Skeletal muscle tissue (tissue), 4 donors: ENCODE measurements around the gene THRB. TPM values are rescaled to one million over a fixed set of nuclear protein-coding genes. Genes with fewer than 3 reads are reported as not detected.

Experiments used
- H3K27ac ChIP-seq: one replicate; pipeline ENCODE4 v1.7.0; 2013; ENCODE audit warnings: mild to moderate bottlenecking, low read depth, low read length, inconsistent platforms
- H3K27me3 ChIP-seq, 3 donors: one replicate each; pipeline ENCODE4 v1.7.0; 2013; ENCODE audit warnings: low read length in 3 of 3; ENCODE audit not compliant: control insufficient read depth in 3 of 3, insufficient read depth in 3 of 3
- H3K36me3 ChIP-seq, 3 donors: one replicate each; pipeline ENCODE4 v1.7.0; 2013; ENCODE audit warnings: low read length in 3 of 3; ENCODE audit not compliant: control insufficient read depth in 3 of 3, insufficient read depth in 3 of 3
- H3K4me1 ChIP-seq, 3 donors: one replicate each; pipeline ENCODE4 v1.7.0; 2013; ENCODE audit warnings: low read length in 3 of 3, mild to moderate bottlenecking in 3 of 3; ENCODE audit not compliant: control insufficient read depth in 3 of 3, insufficient read depth in 3 of 3
- H3K4me3 ChIP-seq, 3 donors: one replicate each; pipeline ENCODE4 v1.7.0; 2013; ENCODE audit warnings: low read length in 3 of 3
- H3K9ac ChIP-seq, 3 donors: one replicate each; pipeline ENCODE4 v1.7.0; 2013; ENCODE audit warnings: low read length in 3 of 3, mild to moderate bottlenecking in 3 of 3, moderate library complexity in 2 of 3, low read depth in 1 of 3
- H3K9me3 ChIP-seq, 3 donors: one replicate each; pipeline ENCODE4 v1.7.0; 2013; ENCODE audit warnings: low read length in 3 of 3; ENCODE audit not compliant: control insufficient read depth in 3 of 3
- total RNA-seq: library from RNA; depleted of rRNA; stranded (reverse); fragments of >200 nt; gene quantifications from one replicate; pipeline ENCODE4 v1.2.3, GENCODE V29; 2014
- donor health status: Osteomylitis.

THRB gene
- total RNA-seq, 1 donor from 2014 or later: 3.1 TPM

DNA sequence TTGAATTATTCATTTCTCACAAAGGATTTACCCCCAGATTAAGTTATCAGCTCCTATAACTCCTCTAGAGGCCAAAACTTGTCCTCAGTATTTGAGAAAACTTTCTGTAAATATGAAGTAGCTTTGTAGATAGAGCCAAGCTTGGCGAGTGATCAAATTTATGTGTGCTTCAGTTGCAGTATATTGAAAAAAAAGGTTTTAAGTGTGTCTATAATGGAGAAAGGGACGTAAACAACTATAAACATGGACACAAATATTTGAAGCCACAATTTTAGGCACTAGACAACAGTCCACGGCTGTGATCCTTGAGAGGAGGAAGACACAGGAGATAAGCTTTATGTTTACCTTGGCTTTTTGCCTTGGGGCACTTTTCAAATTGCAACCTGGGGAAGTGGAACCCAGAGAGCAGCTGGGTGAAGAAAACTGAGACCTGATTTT, 118.7 kb downstream of the THRB start:
- H3K9ac ChIP-seq: peak overlapping the region in 1 of 3 donors; percentile 7
- H3K4me1 ChIP-seq: peaks cover 11 to 26% (median 18%) of the 10 kb centered on the region in 3 donors
- no peak overlapping the region for H3K27ac ChIP-seq
- H3K36me3 ChIP-seq: no peaks in the 10 kb centered on the region
- no peak overlapping the region for H3K4me3 ChIP-seq
- no peaks in the 10 kb centered on the region for H3K27me3 ChIP-seq
- H3K9me3 ChIP-seq: no peaks in the 10 kb centered on the region

DNA sequence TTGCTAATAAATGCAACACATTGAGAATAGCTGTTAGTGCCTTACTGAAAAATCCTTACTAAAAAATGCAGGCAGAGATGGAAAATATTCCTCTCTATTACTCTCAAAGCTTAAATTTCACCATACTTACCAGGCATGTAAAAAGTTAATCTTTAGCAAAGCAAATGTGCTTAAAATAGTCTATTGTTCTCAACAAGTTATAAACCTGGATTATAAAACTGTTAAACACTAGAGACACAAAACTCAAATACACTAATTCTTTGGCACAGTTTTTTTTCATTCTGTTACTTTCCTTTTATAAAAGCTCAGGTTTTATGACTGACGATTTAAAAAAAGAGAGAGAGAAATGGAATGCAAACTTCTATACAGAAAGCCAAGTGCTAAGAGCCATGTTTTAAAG, 119.8 kb downstream of the THRB start:
- Histone ChIP-seq H3K36me3 (no peaks in the 10 kb centered on the region), H3K27ac (no peak overlapping the region), H3K9ac (peak overlapping the region in 1 of 3 donors; percentile 18), H3K4me1 (peaks cover 11 to 29% (median 20%) of the 10 kb centered on the region in 3 donors), H3K9me3 (no peaks in the 10 kb centered on the region), H3K27me3 (no peaks in the 10 kb centered on the region), H3K4me3 (no peak overlapping the region)

DNA sequence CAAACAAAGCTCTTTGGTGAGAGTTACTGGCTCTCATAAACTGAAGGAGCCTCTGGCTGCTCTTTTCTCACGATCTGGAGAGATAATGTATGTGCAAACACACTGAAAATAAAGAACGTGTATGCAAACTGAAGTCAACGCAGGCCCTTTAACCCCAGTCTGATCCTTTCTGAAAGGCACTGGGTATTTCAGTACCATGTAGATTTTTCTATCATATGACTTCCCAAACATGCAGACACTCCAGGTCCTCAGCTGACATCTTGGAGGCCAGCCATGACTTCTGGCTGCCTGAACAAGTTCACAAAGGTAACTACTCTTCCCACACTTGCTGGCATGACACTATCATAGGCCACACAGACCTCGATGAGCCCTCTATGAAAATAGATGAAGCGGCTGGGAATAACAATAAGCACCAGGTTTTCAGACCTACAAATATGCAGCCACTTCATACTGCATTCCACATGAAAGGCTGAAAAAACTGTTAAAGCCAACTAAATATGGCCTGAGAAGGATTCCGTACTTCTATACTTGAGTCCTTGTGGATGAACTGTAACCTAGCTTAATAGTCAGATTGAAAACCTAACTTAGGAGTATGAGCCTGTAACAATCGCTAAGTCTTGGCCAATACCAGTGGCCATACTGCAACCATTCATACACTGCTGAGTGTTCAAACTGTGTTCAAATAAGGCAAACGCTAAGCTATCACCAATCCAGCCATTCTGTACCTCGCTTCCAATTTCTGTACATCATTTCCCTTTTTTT, 121.3 kb downstream of the THRB start:
- no peaks in the 10 kb centered on the region for H3K27me3 ChIP-seq
- no peak overlapping the region for H3K4me3 ChIP-seq
- no peaks in the 10 kb centered on the region for H3K9me3 ChIP-seq
- H3K36me3 ChIP-seq: no peaks in the 10 kb centered on the region
- H3K9ac ChIP-seq: no peak overlapping the region
- peak overlapping the region; percentile 38 for H3K27ac ChIP-seq
- H3K4me1 ChIP-seq: peaks cover 7 to 24% (median 20%) of the 10 kb centered on the region in 3 donors

DNA sequence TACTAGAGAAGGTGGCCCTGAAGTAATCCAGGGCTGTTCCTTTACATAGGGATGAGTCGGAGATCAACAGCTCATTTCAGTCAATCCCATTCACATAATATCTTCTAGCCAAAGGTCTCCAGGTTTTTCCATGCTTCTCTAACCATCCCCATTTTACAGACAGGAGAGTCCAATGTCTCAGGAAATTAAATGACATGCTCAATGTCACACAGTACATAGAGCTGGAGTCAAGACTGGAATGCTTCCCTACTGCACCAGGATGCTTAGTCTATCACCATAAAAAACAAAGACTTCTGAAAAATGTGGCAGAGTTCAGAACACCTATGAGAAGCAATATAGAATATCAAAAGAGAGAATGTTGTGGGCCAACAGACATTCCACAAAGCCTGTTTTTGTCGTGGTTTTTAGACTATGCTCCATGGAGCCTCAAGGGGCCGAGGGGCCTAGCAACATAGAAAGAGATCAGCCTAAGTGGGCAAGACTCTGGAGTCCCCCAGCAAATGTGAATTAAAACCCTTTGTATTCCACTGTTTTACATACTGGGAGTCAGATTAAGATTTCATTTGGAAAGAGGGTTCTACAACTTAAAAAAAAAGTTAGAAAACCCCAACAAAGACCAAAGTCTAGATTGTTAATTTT, 122.0 kb downstream of the THRB start:
- Histone ChIP-seq H3K27ac (peak overlapping the region; percentile 38), H3K4me3 (no peak overlapping the region), H3K36me3 (no peaks in the 10 kb centered on the region), H3K9me3 (no peaks in the 10 kb centered on the region), H3K27me3 (no peaks in the 10 kb centered on the region), H3K9ac (no peak overlapping the region), H3K4me1 (peaks cover 7 to 24% (median 18%) of the 10 kb centered on the region in 3 donors)

DNA sequence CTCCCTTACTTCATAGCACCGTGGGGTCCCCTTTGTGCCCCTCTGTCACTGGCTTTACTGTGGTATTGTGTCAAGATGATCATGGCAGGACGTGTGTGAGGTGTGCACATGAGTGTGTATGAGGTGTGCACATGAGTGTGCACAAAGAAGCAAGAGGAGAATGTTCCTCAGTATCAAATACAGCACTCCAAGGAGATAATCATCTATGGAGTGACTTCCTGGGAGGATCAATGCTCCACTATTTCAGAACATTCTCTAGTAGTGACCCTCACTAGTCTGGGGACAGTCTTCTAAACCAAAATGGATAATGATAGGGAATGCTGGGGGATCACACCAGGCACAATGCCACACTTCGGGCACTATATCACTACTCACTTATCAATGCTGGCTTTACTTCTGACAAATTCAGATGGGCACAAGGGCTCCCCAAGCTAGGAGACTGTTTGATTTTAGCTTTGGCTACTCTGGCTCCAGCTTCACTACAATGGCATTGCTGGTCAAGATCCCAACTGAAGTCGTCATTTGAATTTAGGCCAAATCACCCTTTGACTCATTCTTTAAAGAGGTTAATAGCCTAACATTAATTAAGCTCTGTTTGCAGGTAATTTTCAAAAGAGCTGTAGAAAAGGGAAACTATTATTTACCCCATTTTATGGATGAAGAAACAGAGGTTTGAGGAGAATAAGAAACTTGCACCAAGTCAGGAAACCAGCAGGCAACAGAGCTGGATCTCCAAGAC, 124.1 kb downstream of the THRB start:
- Histone ChIP-seq H3K36me3 (no peaks in the 10 kb centered on the region), H3K4me1 (peaks cover 7 to 18% (median 13%) of the 10 kb centered on the region in 3 donors)

DNA sequence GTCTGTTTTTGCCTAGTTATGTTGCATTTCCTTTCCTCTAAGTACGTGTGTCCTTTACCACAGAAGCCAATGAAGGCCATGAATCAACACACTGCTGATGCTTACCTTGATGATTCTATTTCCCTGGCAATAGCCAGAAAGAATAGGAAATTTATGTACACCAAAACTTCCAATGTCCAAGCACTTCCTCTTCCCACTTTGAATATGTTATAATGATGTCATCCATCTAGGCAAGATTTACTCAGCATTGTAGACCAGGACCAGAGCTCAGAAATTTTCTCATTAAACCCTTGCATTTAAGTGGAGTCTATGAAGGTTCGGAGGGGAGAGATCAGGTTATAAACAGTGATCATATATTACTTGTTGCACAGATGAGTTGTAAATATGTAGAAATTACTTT, 126.0 kb downstream of the THRB start:
- Histone ChIP-seq H3K4me3 (no peak overlapping the region), H3K9me3 (no peaks in the 10 kb centered on the region), H3K27me3 (no peaks in the 10 kb centered on the region), H3K36me3 (no peaks in the 10 kb centered on the region), H3K9ac (no peak overlapping the region), H3K4me1 (peaks cover 8 to 19% (median 14%) of the 10 kb centered on the region in 3 donors), H3K27ac (no peak overlapping the region)

More for the DNA sequence above, 124.1 kb downstream of the THRB start:
- Histone ChIP-seq H3K27me3 (no peaks in the 10 kb centered on the region), H3K9me3 (no peaks in the 10 kb centered on the region), H3K9ac (no peak overlapping the region), H3K27ac (no peak overlapping the region), H3K4me3 (no peak overlapping the region)

DNA sequence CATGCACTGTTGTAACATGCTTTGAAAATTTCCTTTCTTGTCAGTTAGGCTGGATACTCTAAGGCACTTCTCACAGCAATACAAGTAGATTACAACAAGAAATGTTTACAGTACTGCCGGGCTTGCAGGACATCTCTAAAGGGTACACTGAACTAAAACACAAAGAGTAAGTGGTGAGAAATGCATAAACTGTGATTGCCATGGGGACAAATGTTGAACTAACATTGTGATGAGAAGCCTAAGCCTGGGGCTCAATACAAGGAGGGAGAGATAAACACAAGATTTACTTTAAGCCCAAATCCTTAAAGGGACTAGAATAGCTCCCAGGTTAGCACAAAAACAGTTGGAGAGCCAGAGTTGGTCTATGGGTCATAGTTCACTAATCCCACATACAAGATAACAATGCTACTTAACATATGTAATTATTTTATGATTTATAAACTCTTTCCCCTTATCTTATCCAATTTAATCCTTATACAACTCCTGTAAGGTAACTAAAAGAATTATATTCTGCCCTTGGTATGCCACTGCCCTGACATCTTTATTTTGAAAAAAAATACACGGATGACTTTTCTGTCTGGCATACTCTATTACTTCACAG, 126.9 kb downstream of the THRB start:
- Histone ChIP-seq H3K9me3 (no peaks in the 10 kb centered on the region), H3K27ac (no peak overlapping the region), H3K27me3 (no peaks in the 10 kb centered on the region), H3K36me3 (no peaks in the 10 kb centered on the region), H3K4me1 (peaks cover 5 to 13% (median 11%) of the 10 kb centered on the region in 3 donors), H3K4me3 (no peak overlapping the region), H3K9ac (no peak overlapping the region)

DNA sequence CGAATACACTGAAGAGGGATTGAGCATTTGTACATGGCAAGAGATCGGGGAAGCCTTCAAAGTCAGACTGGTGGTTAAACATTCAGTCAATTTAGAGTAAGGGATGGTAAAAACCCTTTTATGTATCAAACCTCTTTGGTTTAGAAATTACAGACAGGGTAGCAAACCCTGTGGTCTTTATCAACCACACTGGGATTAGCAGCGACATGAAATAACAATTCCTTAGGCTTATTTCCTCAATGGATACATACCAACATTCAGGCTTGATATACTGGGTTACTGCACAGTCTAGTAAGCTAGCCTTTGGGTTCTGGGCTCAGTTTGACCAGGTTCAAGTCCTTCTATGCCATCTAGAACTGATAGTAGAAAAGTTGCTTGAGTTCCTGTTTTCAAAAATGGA, 127.4 kb downstream of the THRB start:
- Histone ChIP-seq H3K27ac (no peak overlapping the region), H3K4me3 (no peak overlapping the region), H3K9me3 (no peaks in the 10 kb centered on the region), H3K27me3 (no peaks in the 10 kb centered on the region), H3K4me1 (peaks cover 5 to 13% (median 10%) of the 10 kb centered on the region in 3 donors), H3K36me3 (no peaks in the 10 kb centered on the region), H3K9ac (no peak overlapping the region)

DNA sequence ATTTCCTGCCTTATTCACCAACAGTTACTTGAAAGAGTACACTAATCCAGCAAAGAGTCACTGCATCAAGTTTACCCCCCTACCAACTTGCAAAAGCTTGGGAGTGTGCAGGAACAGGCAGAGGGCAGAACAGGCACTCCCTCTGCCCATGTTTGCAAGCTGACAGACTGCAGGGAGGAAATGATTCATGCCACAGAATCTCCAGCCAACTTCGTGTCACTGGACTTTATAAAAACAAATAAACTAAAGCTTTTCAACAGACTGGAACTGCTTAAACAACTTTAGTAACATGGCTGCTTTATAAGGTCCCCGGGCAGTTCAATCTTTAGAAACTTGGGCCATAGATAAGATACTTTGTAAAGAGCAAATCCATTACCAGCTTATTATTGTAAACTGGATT, 129.5 kb downstream of the THRB start:
- Histone ChIP-seq H3K27ac (peak overlapping the region; percentile 6), H3K4me3 (no peak overlapping the region), H3K27me3 (no peaks in the 10 kb centered on the region), H3K4me1 (peaks cover 5 to 7% (median 5%) of the 10 kb centered on the region in 3 donors), H3K9me3 (no peaks in the 10 kb centered on the region), H3K9ac (peak overlapping the region in 1 of 3 donors; percentile 14), H3K36me3 (no peaks in the 10 kb centered on the region)
